ENCODE measurements around the gene NACA.
"Not testable (repeated sequence)": the region's sequence is repeated elsewhere in the genome, so short reads cannot be mapped to it uniquely, and the experiment has no call there.

Gene NACA

GRCh38 chr12:56724972-56725722, at the start of gene NACA:
TSS of gene NACA (minus strand) at chr12:56725299. CDS start at chr12:56724521, 778 bp downstream.
- DNase-seq: peak; percentile 100

- no peak for DNase-seq
Measured at GRCh38 chr12:56773113-56773512, 48.0 kb upstream of the NACA start.

GRCh38 chr12:56772625-56773024, 47.5 kb upstream of the NACA start:
- DNase-seq: no peak

- no peak for DNase-seq
Measured at GRCh38 chr12:56769868-56770267, 44.8 kb upstream of the NACA start.

GRCh38 chr12:56768424-56768823, 43.3 kb upstream of the NACA start:
- no peak for DNase-seq

GRCh38 chr12:56766535-56766934, 41.4 kb upstream of the NACA start:
- no peak for DNase-seq

- no peak for DNase-seq
Measured at GRCh38 chr12:56763753-56764657, 38.9 kb upstream of the NACA start.

- no peak for DNase-seq
Measured at GRCh38 chr12:56761812-56762211, 36.7 kb upstream of the NACA start.

- DNase-seq: no peak
Measured at GRCh38 chr12:56760460-56760859, 35.4 kb upstream of the NACA start.

GRCh38 chr12:56759263-56759908, 34.3 kb upstream of the NACA start:
- DNase-seq: no peak

GRCh38 chr12:56758728-56759262, 33.7 kb upstream of the NACA start:
- no peak for DNase-seq

- DNase-seq: not testable (repeated sequence)
Measured at GRCh38 chr12:56757971-56758370, 32.9 kb upstream of the NACA start.

GRCh38 chr12:56753566-56753965, 28.5 kb upstream of the NACA start:
- DNase-seq: no peak

GRCh38 chr12:56751712-56752598, 26.9 kb upstream of the NACA start, which contains the start of gene PRIM1:
TSS of gene PRIM1 (minus strand) at chr12:56752323. CDS start at chr12:56752298, 25 bp downstream.
- peak; percentile 95 for DNase-seq

- not testable (repeated sequence) for DNase-seq
Measured at GRCh38 chr12:56750596-56750995, 25.5 kb upstream of the NACA start.

- no peak for DNase-seq
Measured at GRCh38 chr12:56749853-56750252, 24.8 kb upstream of the NACA start.

- DNase-seq: no peak
Measured at GRCh38 chr12:56749359-56749758, 24.3 kb upstream of the NACA start.

GRCh38 chr12:56728139-56728861, 3.2 kb upstream of the NACA start:
- no peak for DNase-seq

- not testable (repeated sequence) for DNase-seq
Measured at GRCh38 chr12:56726196-56726675, 1.1 kb upstream of the NACA start.

GRCh38 chr12:56725723-56726102, 614 bp upstream of the NACA start:
- no peak for DNase-seq

GRCh38 chr12:56724701-56724971, 463 bp downstream of the NACA start:
- no peak for DNase-seq
